Lower lobe of right lung (tissue), 2 donors: ENCODE data around the gene FUT8. TPM values are rescaled to one million over a fixed set of nuclear protein-coding genes. Genes with fewer than 3 reads are reported as not detected.
"Not testable (repeated sequence)": the region's sequence is repeated elsewhere in the genome, so short reads cannot be mapped to it uniquely, and the experiment has no call there.

Source experiments
- ATAC-seq, 2 donors: fragments of 200-7000 bp; cut with Tn5 transposase; one replicate each; pipeline ENCODE4 v1.9.1; 2020 to 2022; ENCODE audit warnings: mild to moderate bottlenecking in 2 of 2, moderate library complexity in 2 of 2
- DNase-seq: peaks from one replicate; pipeline ENCODE4 v3.0.0-alpha.2; 2020
- H3K27ac ChIP-seq: fragments of 200-600 bp; one replicate; pipeline ENCODE4 v1.8.0; 2022
- H3K27me3 ChIP-seq: fragments of 200-600 bp; one replicate; pipeline ENCODE4 v1.8.0; 2022; ENCODE audit warnings: low read depth
- H3K36me3 ChIP-seq: fragments of 200-600 bp; one replicate; pipeline ENCODE4 v1.8.0; 2022; ENCODE audit warnings: mild to moderate bottlenecking
- H3K4me1 ChIP-seq: fragments of 200-600 bp; one replicate; pipeline ENCODE4 v1.8.0; 2022
- H3K4me3 ChIP-seq: fragments of 200-600 bp; one replicate; pipeline ENCODE4 v1.8.0; 2022; ENCODE audit warnings: mild to moderate bottlenecking
- H3K9me3 ChIP-seq: fragments of 200-600 bp; one replicate; pipeline ENCODE4 v1.8.0; 2022
- intact Hi-C: fragments of 100-400 bp; cut with DNase I; formaldehyde crosslinking; loops from one replicate; pipeline ENCODE4 v1.11.0; 2022
- total RNA-seq: library from RNA; stranded (reverse); fragmentation: NEBNext Ultra II Directional; extraction: Animal tissue kit (Norgen Biotek cat#: 25700); gene quantifications from one replicate; pipeline ENCODE4 v1.2.1, GENCODE V29; 2021
- TF ChIP-seq, protein P1 (sequence below): fragments of 200-600 bp; IDR thresholded peaks from one replicate; pipeline ENCODE4 v1.8.0; 2022; ENCODE audit warnings: antibody characterized with exemption, mild to moderate bottlenecking
- donor health status: DM: no; HTN: yes; CAD: no; lungs with severe emphysema.

FUT8 gene
- total RNA-seq, 1 donor from 2014 or later: 46.1 TPM

DNA sequence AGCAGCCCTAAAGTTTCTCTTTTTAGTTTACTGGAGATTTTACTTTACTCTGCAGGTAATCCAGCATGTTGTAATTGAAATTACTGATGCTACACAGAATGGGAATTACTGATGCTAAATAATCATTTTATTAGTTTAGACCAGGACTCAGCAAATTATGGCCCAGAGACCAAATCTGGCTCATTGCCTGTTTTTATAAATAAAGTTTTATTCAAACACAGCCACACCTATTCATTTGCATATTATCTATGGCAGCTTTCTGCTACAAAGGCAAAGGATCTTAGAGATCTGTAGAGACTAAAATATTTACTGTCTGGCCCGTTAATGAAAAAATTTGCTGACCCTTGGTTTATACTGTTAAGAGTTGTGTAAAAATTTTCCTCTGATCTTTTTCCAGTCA lies 216.1 kb downstream of the FUT8 start:
- no peak overlapping the region for H3K27ac ChIP-seq
- no peaks in the 10 kb centered on the region for H3K27me3 ChIP-seq
- H3K9me3 ChIP-seq: no peaks in the 10 kb centered on the region
- H3K36me3 ChIP-seq: no peaks in the 10 kb centered on the region
- DNase-seq (no peak), ATAC-seq (no peak)
- TF ChIP-seq, protein P1, sequence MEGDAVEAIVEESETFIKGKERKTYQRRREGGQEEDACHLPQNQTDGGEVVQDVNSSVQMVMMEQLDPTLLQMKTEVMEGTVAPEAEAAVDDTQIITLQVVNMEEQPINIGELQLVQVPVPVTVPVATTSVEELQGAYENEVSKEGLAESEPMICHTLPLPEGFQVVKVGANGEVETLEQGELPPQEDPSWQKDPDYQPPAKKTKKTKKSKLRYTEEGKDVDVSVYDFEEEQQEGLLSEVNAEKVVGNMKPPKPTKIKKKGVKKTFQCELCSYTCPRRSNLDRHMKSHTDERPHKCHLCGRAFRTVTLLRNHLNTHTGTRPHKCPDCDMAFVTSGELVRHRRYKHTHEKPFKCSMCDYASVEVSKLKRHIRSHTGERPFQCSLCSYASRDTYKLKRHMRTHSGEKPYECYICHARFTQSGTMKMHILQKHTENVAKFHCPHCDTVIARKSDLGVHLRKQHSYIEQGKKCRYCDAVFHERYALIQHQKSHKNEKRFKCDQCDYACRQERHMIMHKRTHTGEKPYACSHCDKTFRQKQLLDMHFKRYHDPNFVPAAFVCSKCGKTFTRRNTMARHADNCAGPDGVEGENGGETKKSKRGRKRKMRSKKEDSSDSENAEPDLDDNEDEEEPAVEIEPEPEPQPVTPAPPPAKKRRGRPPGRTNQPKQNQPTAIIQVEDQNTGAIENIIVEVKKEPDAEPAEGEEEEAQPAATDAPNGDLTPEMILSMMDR: no peak
- intact Hi-C loops: no loop called here
- H3K4me3 ChIP-seq: no peak overlapping the region
- no peaks in the 10 kb centered on the region for H3K4me1 ChIP-seq

DNA sequence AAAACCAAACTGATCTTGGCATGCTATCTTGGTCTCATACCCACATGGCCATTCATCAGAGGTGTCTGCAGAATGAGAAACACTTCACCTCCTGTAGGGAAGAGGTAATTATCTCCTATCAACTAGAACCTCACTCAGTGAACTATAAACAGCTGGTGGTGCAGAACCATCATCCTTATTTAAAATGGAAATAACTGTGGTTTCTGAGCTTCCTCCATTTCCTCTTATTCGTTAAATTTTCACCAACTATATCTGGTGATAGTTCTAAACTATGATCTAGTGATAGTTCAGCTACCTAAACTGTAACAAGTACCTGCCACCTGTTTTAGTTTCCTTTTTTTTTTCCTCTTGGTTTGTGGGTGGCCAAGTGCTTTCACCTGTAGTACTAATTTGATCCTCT lies 218.5 kb downstream of the FUT8 start:
- TF ChIP-seq, protein P1: no peak
- no peaks in the 10 kb centered on the region for H3K36me3 ChIP-seq
- H3K27me3 ChIP-seq: no peaks in the 10 kb centered on the region
- DNase-seq: no peak
- no peaks in the 10 kb centered on the region for H3K4me1 ChIP-seq
- H3K4me3 ChIP-seq: no peak overlapping the region
- intact Hi-C loops: no loop called here
- no peak overlapping the region for H3K27ac ChIP-seq
- no peak for ATAC-seq
- peaks cover 7% of the 10 kb centered on the region for H3K9me3 ChIP-seq

DNA sequence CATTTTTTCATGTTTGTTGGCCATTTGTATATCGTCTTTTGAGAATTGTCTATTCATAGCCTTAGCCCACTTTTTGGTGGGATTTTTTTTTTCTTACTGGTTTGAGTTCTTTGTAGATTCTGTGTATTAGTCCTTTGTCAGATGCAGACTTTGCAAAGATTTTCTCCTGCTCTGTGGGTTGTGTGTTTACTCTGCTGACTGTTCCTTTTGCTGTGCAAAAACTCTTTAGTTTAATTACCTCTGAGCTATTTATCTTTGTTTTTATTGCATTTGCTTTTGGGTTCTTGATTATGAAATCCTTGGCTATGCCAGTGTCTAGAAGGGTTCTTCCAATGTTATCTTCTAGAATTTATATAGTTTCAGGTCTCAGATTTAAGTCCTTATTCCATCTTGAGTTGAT lies 220.0 kb downstream of the FUT8 start:
- no peaks in the 10 kb centered on the region for H3K4me1 ChIP-seq
- TF ChIP-seq, protein P1: no peak
- no peaks in the 10 kb centered on the region for H3K27me3 ChIP-seq
- H3K36me3 ChIP-seq: no peaks in the 10 kb centered on the region
- no peak overlapping the region for H3K4me3 ChIP-seq
- ATAC-seq (no peak), DNase-seq (no peak)
- H3K27ac ChIP-seq: no peak overlapping the region
- peaks cover 7% of the 10 kb centered on the region for H3K9me3 ChIP-seq
- intact Hi-C loops: no loop called here

DNA sequence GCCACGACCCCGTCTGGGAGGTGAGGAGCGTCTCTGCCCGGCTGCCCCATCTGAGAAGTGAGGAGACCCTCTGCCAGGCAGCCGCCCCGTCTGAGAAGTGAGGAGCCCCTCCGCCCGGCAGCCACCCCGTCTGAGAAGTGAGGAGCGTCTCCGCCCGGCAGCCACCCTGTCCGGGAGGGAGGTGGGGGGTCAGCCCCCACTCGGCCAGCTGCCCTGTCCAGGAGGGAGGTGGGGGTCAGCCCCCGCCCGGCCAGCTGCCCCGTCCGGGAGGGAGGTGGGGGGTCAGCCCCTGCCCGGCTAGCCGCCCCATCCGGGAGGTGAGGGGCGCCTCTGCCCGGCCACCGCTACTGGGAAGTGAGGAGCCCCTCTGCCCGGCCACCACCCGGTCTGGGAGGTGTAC lies 221.1 kb downstream of the FUT8 start:
- intact Hi-C loops: not testable (repeated sequence)

DNA sequence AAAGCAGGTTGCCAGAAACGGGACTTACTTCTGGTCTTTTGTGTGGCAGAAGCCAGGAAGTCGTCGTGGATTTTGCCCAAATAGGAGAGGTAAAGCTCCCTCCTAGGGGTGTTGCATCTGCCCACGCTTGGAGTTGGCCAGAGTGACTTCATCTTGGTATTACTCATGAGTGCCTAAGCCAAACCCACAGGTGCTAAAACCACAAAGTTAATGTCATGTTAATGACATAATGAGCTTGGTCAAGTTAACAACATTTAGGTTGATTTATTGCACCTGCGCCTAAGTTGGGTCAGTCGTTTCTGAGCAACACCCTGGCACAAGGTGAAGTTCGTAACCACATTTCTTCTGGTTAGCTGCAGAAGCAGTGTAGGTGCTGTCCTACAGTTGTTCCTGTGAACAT lies 225.2 kb downstream of the FUT8 start:
- H3K4me3 ChIP-seq: no peak overlapping the region
- TF ChIP-seq, protein P1: no peak
- H3K4me1 ChIP-seq: no peaks in the 10 kb centered on the region
- no peaks in the 10 kb centered on the region for H3K36me3 ChIP-seq
- ATAC-seq (no peak), DNase-seq (no peak)
- no peak overlapping the region for H3K27ac ChIP-seq
- peaks cover 7% of the 10 kb centered on the region for H3K9me3 ChIP-seq
- intact Hi-C loops: no loop called here
- no peaks in the 10 kb centered on the region for H3K27me3 ChIP-seq

More for the DNA sequence above, 221.1 kb downstream of the FUT8 start:
- H3K4me1 ChIP-seq, H3K27me3 ChIP-seq, DNase-seq, H3K9me3 ChIP-seq, ATAC-seq, H3K36me3 ChIP-seq, H3K4me3 ChIP-seq, H3K27ac ChIP-seq: not testable (repeated sequence)

DNA sequence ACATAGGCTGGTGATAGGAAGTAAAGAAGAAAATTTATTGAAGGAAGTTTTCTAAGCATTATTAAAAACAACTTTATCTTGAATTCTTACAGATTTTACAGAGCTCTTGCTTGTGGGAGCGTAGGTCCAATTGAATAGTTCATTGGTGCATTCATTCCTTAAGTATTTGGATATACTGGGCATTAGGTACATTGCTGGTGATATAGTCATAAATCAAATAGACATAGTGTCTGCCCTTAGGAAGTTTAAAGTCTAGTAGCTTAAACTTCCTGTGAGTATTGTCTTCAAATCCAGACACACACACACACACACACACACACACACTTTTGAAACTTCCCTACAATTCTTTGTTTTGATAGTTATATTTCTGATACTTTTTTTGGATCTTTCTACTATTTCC lies 226.7 kb downstream of the FUT8 start:
- Histone ChIP-seq H3K27me3 (no peaks in the 10 kb centered on the region), H3K4me1 (no peaks in the 10 kb centered on the region), H3K9me3 (peaks cover 7% of the 10 kb centered on the region), H3K4me3 (no peak overlapping the region), H3K27ac (no peak overlapping the region), H3K36me3 (no peaks in the 10 kb centered on the region)
- ATAC-seq (no peak), DNase-seq (no peak)
- TF ChIP-seq, protein P1: no peak
- intact Hi-C loops: no loop called here
